Lower lobe of right lung (tissue), 2 donors: ENCODE results near the gene MAP7. TPM values are rescaled to one million over a fixed set of nuclear protein-coding genes. Genes with fewer than 3 reads are reported as not detected.
A peak's percentile ranks its signal among the peaks of the same experiment; 100 is the strongest.

Source experiments
- ATAC-seq, 2 donors: fragments of 200-7000 bp; cut with Tn5 transposase; one replicate each; pipeline ENCODE4 v1.9.1; 2020 to 2022; ENCODE audit warnings: mild to moderate bottlenecking in 2 of 2, moderate library complexity in 2 of 2
- DNase-seq: peaks from one replicate; pipeline ENCODE4 v3.0.0-alpha.2; 2020
- H3K27ac ChIP-seq: fragments of 200-600 bp; one replicate; pipeline ENCODE4 v1.8.0; 2022
- H3K27me3 ChIP-seq: fragments of 200-600 bp; one replicate; pipeline ENCODE4 v1.8.0; 2022; ENCODE audit warnings: low read depth
- H3K36me3 ChIP-seq: fragments of 200-600 bp; one replicate; pipeline ENCODE4 v1.8.0; 2022; ENCODE audit warnings: mild to moderate bottlenecking
- H3K4me1 ChIP-seq: fragments of 200-600 bp; one replicate; pipeline ENCODE4 v1.8.0; 2022
- H3K4me3 ChIP-seq: fragments of 200-600 bp; one replicate; pipeline ENCODE4 v1.8.0; 2022; ENCODE audit warnings: mild to moderate bottlenecking
- H3K9me3 ChIP-seq: fragments of 200-600 bp; one replicate; pipeline ENCODE4 v1.8.0; 2022
- intact Hi-C: fragments of 100-400 bp; cut with DNase I; formaldehyde crosslinking; loops from one replicate; pipeline ENCODE4 v1.11.0; 2022
- total RNA-seq: library from RNA; stranded (reverse); fragmentation: NEBNext Ultra II Directional; extraction: Animal tissue kit (Norgen Biotek cat#: 25700); gene quantifications from one replicate; pipeline ENCODE4 v1.2.1, GENCODE V29; 2021
- TF ChIP-seq, protein P1 (sequence below): fragments of 200-600 bp; IDR thresholded peaks from one replicate; pipeline ENCODE4 v1.8.0; 2022; ENCODE audit warnings: antibody characterized with exemption, mild to moderate bottlenecking
- donor health status: DM: no; HTN: yes; CAD: no; lungs with severe emphysema.

The MAP7 gene
- total RNA-seq, 1 donor from 2014 or later, result 18.3 TPM

DNA sequence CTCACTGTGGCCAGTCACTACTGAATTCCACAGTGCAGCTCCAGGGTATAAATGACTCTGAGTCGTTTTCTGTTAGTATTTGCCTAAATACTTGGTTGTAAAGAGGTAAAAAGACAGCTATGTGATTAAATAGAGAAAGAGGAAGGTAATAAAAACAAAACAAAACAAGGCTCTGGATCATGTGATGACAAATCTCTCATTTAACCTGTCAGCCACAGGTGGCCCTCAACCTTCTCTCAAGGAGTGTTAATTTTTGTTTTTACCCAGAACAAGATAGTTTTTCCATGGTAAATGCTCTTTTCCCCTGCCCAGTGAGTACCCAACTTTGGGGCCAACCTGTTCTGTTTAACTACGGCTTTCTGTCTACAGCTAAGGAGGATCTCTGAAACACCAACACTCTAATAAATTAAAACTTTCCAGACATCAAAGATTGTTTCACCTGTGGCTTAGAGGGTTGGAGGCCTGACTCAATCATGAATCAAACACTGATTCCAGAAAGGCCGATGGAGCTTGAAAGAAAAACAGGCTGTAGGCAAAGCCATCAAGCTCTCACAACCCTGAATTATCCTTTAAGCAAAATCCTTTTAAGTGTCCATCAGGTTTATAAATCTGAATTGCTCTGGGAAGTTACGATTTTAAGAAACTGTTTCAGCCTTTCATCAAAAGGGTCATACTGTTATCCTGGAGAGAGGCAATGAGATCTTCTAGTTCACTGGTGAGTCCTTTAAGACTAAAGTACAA, 179.1 kb downstream of the MAP7 start:
- intact Hi-C loops, result no loop called here
- Histone ChIP-seq H3K4me3 (no peak overlapping the region), H3K4me1 (peaks cover 1% of the 10 kb centered on the region), H3K27ac (no peak overlapping the region), H3K36me3 (no peaks in the 10 kb centered on the region), H3K9me3 (no peaks in the 10 kb centered on the region), H3K27me3 (no peaks in the 10 kb centered on the region)
- TF ChIP-seq, protein P1, sequence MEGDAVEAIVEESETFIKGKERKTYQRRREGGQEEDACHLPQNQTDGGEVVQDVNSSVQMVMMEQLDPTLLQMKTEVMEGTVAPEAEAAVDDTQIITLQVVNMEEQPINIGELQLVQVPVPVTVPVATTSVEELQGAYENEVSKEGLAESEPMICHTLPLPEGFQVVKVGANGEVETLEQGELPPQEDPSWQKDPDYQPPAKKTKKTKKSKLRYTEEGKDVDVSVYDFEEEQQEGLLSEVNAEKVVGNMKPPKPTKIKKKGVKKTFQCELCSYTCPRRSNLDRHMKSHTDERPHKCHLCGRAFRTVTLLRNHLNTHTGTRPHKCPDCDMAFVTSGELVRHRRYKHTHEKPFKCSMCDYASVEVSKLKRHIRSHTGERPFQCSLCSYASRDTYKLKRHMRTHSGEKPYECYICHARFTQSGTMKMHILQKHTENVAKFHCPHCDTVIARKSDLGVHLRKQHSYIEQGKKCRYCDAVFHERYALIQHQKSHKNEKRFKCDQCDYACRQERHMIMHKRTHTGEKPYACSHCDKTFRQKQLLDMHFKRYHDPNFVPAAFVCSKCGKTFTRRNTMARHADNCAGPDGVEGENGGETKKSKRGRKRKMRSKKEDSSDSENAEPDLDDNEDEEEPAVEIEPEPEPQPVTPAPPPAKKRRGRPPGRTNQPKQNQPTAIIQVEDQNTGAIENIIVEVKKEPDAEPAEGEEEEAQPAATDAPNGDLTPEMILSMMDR, result no peak
- ATAC-seq, result no peak
- DNase-seq, result no peak

DNA sequence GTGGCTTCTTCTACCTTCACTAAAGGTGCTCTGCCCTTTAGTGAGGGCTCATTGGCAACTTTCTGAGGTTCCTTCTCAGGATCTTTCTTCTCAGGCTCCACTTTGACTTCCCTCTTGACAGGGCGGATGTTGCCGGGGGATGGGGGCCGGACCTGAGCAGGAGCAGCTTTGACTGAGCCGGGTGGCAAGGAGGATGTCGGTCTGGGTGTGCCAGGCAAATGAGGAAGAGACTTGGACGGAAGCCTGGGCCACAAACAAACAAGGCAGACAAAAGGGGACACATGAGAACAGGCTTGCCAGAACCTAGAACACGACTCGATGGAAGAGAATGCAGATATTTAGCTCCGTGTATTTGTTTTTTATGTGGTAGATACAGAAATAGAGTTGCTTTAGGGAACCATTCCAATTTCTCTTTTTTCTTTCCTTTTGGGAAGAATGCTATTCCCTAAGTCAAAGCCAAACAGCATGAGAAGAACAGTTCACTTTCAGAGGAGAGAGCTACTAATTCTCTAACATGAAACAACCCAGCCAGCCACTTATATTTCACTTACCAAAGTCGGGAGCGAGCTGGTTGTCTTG, 184.4 kb downstream of the MAP7 start:
- intact Hi-C loops, result no loop called here
- H3K4me1 ChIP-seq, result peaks cover 4% of the 10 kb centered on the region
- DNase-seq (peak; percentile 76), ATAC-seq (peak; percentile 46 to 81)
- peaks cover 22% of the 10 kb centered on the region for H3K36me3 ChIP-seq
- H3K27me3 ChIP-seq, result no peaks in the 10 kb centered on the region
- H3K9me3 ChIP-seq, result no peaks in the 10 kb centered on the region
- H3K27ac ChIP-seq, result no peak overlapping the region
- TF ChIP-seq, protein P1, result no peak
- H3K4me3 ChIP-seq, result no peak overlapping the region

GRCh38 chr6:136362421-136363356, 187.5 kb downstream of the MAP7 start:
- Histone ChIP-seq H3K27me3 (no peaks in the 10 kb centered on the region), H3K27ac (no peak overlapping the region), H3K4me1 (peaks cover 4% of the 10 kb centered on the region), H3K9me3 (no peaks in the 10 kb centered on the region), H3K36me3 (peaks cover 33% of the 10 kb centered on the region), H3K4me3 (no peak overlapping the region)
- intact Hi-C loops, result no loop called here
- no peak for DNase-seq
- ATAC-seq, result no peak
- TF ChIP-seq, protein P1, result no peak

GRCh38 chr6:136361787-136362186, 188.4 kb downstream of the MAP7 start:
- peaks cover 4% of the 10 kb centered on the region for H3K4me1 ChIP-seq
- peaks cover 33% of the 10 kb centered on the region for H3K36me3 ChIP-seq
- H3K27me3 ChIP-seq, result no peaks in the 10 kb centered on the region
- intact Hi-C loops, result no loop called here
- H3K27ac ChIP-seq, result no peak overlapping the region
- H3K4me3 ChIP-seq, result no peak overlapping the region
- H3K9me3 ChIP-seq, result no peaks in the 10 kb centered on the region
- TF ChIP-seq, protein P1, result no peak
- no peak for DNase-seq
- no peak for ATAC-seq

- TF ChIP-seq, protein P1, result no peak
- Histone ChIP-seq H3K9me3 (no peaks in the 10 kb centered on the region), H3K36me3 (peaks cover 42% of the 10 kb centered on the region), H3K4me3 (no peak overlapping the region), H3K27me3 (no peaks in the 10 kb centered on the region), H3K4me1 (no peaks in the 10 kb centered on the region), H3K27ac (no peak overlapping the region)
- ATAC-seq (peak in 1 of 2 donors; percentile 32), DNase-seq (no peak)
- intact Hi-C loops, result no loop called here
Measured at GRCh38 chr6:136360783-136361182, 189.4 kb downstream of the MAP7 start.
